HG02759 (cell line): ENCODE measurements around the gene TSPEAR.
"Not testable (repeated sequence)": the region's sequence is repeated elsewhere in the genome, so short reads cannot be mapped to it uniquely, and the experiment has no call there.

Source experiments
- ATAC-seq: cut with Tn5 transposase; IDR thresholded peaks from one replicate; pipeline ENCODE4 v1.9.1; 2021; ENCODE audit warnings: mild to moderate bottlenecking, moderate library complexity; ENCODE audit not compliant: unreplicated experiment

Gene TSPEAR

DNA sequence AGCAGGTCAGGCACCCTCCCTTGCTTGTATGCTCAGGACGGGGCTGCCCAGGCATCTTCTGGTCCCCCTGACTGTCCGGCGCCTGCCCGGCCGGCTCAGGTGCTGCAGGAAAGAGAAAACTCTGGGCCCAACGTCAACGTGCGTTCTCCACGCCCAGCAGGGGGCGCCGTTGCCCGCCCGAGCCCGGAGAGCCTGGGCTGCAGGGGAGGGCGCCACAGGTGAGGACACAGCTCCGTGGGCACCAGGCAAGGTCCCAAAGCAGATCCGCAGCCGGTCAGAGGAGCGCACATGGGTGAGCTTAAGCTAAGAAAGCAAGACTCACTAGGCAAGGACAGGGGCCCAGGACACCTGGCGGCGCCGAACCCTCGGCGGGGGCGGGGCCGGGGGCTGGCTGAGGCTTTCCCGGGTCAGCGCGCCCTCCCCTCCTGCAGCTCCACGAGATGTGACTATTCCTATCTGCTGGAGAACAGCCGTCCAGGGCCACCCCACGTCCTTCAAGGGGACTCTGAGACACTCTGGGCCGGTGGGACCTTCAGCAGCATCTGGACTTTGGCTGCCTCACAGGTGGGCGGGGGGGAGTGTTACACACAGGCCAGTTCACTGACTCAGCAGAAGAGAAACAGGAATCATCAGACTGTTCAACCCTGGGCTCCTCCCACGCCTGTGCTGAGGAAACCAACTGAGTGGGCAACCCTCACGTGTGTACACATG, 200.7 kb downstream of the TSPEAR start:
- no peak for ATAC-seq

- no peak for ATAC-seq
These were observed 201.3 kb downstream of the TSPEAR start for GRCh38 chr21:44510109-44510507.

DNA sequence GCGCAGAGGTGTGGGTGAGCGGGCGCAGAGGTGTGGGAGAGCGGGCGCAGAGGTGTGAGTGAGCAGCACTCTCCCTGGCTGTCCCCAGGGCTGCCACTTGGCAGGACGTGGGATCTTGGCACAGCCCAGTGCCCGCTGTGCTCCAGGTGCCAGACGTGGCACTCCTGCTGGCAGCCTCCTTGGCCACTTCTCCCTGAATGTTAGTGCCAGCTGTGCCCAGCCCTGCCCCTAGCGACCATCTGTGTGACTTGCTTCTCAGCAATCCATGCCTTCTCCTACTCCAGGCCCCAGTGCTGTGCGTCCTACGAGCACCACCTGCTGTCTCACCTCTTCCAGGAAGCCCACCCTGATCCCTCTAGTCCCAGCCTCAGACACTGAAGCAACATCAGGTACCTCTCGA, 201.8 kb downstream of the TSPEAR start:
- ATAC-seq = no peak

- no peak for ATAC-seq
These were observed 202.5 kb downstream of the TSPEAR start for GRCh38 chr21:44508711-44509445.

- ATAC-seq = no peak
These were observed 203.0 kb downstream of the TSPEAR start for GRCh38 chr21:44508426-44508710.

DNA sequence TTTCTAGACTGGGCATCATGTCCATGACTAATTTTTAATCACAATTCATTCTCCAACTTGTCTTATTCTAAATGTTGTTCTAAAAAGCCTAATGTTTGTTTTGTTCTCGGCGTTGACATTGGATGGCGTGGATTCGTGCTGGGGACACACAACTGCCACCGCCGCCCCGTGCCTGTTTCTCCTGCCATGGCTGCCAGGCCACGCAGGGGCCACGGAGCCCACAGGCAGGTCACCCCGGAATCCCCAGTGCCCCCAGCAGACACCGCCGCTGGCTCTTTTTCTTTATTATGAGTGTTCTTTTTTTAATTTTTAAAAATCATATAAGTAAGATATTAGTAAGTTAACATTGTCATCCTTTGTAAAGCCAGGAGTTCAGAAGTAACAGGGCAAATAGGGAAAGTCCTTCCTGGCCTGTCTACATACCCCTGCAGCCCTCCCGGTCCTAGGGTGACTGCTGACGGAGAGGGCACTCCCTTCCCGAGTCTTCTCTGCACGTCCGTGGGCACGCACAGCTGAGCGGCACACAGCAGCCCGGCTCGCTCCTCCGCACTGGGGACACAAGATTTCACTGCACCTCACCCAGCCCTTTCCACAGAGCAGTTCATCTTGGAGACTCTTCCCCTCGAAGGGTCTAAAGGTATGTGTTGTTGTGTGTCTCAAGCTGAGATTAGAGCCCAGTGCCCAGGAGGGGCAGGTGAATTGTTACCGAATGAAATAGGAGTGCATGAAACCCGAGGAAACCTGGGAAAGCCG, 203.5 kb downstream of the TSPEAR start:
- no peak for ATAC-seq

DNA sequence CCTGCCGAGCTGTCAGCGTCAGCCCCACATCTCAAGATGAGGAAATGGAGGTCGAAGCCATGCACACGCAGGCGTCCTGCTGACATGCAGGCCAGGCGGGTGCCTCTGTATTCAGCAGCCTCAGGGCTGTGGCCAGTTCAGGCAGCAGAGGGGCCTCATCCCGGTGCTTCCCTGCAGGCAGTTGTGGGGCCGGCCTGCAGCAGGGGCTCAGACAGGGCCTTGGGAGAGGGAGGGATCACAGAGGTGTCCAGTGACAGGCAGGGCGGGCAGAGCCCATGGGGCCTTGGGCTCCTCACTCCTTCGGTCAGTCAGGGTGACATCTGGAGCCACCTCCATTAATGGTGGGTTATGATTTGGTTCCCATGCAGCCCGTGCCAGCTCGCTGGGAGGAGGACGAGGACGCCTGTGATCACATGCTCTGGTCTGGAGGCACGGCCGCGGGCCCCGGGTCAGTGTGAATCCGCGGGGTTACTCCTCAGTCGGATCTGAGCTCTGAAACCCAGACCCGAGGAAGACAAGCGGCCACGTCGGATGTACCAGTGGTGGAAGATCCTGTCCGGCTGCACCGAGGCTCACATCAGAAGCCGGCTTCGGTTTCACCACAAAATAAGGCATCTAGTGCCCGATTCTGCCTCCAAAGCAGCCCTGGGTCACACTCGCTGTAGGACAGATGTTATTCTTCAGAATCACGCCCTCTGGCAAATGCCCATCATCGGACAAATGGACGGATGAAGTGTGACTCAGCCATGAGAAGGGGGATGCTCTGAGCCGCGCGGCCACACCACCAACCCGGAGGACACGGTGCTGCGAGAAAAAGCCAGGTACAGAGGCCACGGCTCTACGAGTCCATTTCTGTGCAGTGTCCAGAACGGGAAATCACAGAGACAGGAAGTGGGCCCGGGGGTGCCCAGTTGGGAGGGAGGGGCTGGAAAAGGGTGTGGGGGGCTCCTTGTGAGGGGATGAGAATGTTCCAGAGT, 204.8 kb downstream of the TSPEAR start:
- ATAC-seq = no peak

- ATAC-seq = no peak
These were observed 205.6 kb downstream of the TSPEAR start for GRCh38 chr21:44505673-44506278.

GRCh38 chr21:44503901-44504399, 207.4 kb downstream of the TSPEAR start:
- ATAC-seq = no peak

DNA sequence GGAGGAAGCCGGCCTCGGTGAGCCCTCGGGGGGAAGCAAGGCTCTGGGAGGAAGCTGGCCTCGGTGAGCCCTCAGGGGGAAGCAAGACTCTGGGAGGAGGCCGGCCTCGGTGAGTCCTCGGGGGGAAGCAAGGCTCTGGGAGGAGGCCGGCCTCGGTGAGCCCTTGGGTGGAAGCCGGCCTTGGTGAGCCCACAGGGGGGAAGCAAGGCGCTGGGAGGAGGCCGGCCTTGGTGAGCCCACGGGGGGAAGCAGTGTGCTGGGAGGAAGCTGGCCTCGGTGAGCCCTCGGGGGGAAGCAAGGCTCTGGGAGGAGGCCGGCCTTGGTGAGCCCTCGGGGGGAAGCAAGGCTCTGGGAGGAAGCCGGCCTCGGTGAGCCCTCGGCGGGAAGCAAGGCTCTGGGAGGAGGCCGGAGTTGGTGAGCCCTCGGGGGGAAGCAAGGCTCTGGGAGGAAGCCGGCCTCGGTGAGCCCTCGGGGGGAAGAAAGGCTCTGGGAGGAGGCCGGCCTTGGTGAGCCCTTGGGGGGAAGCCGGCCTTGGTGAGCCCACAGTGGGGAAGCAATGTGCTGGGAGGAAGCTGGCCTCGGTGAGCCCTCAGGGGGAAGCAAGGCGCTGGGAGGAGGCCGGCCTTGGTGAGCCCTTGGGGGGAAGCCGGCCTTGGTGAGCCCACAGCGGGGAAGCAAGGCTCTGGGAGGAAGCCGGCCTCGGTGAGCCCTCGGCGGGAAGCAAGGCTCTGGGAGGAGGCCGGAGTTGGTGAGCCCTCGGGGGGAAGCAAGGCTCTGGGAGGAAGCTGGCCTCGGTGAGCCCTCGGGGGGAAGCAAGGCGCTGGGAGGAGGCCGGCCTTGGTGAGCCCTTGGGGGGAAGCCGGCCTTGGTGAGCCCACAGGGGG, 208.1 kb downstream of the TSPEAR start:
- ATAC-seq = not testable (repeated sequence)

DNA sequence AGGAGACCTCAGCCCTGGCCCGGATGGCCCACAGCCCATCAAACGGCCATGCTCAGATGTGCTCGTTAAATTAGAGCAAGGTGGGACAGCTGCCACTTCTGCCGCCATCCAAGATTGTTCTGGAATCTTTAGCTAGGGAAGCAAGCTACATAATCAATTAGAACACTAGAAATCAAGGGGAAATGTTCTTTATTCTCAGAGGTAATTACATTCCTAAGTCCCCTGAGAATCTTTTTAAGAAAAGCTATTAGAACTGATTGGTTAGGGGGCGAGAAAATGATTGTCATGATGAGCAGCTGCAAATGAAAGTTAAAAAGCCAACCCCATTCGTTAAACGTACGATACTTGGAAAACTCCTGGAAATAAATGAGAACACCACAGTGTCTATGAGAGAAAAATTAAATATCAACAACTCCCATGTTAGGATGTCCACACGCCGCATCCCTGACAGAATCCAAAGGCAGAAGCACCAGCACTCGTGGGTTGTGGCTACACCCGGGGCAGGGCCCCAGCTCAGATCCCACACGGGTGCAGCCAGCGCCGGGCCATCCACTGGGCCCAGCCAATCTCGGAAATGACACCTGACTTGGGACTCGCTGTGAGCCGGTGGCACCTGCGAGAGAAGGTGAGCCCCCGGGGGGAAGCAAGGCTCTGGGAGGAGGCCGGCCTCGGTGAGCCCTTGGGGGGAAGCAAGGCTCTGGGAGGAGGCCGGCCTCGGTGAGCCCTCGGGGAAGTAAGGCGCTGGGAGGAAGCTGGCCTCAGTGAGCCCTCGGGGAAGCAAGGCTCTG, 209.0 kb downstream of the TSPEAR start:
- ATAC-seq = no peak

DNA sequence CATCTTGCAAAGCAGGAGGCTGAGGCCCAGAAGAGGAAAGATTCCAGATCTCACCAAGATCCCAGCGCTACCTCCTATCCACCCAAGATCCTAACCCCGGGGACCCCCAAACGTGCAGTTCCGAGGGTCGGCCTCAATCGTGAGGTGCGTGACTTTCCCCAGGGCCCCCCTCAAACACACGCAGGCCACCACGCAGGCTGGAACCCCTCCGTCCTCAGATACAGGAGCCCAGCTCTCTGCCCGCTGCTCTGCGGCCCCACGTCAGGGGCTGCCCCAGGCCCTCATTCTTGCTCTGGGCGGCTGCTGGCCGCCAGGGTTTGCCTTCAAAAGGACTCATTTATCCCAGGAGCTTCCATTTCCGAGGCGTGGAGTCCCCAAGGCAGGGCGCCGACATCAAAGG, 211.3 kb downstream of the TSPEAR start:
- ATAC-seq = no peak

- ATAC-seq = no peak
These were observed 211.7 kb downstream of the TSPEAR start for GRCh38 chr21:44499631-44500030.

DNA sequence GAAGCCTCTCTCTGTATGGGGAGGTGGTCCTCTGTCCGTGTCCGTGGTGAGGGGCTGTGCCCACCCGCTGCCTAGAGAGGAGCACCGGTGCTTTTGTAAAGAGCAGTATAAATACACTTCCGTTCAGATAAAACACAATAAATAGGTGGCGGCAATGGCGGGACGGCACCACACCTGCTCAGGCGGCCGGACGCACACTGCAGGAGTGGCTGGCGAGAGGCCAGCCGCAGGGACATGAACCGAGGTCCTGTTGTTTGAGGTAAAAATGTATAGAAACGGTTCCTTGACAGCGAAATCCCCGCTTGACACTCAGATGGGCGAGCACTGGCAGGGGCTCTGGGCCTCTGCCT, 212.2 kb downstream of the TSPEAR start:
- no peak for ATAC-seq

DNA sequence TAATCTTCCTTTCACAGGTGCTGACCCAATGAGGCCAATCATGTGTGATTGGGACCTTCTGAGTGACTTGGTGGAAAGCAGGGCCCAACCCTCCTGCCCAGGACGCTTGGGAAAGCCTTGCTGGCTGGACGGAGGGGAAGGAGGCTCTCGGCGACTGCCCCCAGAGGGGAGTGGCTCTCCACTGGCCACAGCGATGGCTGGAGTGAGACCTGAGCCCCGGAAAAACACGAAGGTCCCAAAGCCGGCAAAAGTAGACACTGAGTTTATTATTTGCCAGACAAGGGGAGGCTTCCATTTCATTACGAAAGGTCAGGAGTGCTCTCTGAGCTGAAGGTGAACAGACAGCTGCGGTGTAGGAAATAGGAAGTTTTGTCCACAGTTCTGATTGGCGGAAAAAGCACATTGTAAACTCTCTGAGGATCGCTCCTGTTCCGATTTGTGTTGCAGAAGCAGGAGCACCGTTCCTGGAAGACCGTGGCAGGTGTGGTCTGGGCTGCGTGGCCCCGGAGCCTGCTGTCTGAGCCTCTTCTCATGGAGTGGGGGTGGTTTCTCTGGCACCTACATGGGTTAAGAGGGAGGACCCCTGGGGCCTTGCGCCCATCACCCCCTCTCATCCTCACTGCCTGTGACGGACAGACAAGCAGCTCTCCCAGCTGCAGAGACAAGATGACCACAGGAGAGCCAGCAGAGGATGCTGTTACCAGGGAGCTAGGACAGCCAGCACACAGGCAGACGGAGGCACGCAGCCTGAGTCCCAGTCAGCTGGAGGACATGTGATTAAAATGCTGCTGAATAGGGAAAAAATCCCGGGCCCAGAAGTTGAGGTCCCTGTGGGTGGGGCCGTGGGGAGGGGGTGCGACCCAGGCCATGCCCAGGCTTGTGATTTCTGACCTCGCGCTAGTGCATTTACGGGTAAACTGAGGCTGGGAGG, 212.8 kb downstream of the TSPEAR start:
- ATAC-seq = no peak

DNA sequence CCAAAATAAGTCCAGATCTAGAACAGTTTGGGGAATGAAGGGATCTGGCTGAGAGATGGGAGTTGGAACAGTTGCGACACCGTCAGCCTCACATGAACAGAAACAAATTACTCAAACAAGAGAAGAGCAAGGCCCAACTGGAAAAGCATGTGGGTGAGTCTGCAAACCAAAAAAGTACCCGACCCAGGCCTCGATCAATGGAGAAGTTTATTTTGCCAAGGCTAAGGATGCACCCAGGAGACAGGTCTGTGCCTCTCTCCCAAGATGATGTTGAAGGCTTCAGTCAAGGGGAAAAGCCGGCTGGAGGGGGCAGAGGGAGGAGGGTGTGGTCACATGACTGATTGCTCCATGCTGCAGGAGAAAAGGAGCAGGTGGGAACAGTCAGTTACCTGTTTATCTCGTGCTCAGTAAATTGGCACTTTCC, 213.7 kb downstream of the TSPEAR start:
- no peak for ATAC-seq
